Astrocyte (in vitro differentiated cells and primary cell): ENCODE measurements around the gene MRPL36. TPM values are rescaled to one million over a fixed set of nuclear protein-coding genes. Genes with fewer than 3 reads are reported as not detected.
A peak's percentile ranks its signal among the peaks of the same experiment; 100 is the strongest.

Experiments used
- DNase-seq: peaks from one replicate; pipeline ENCODE4 v3.0.0-alpha.2; 2010; ENCODE audit warnings: low read depth
- FAIRE-seq: peaks from 2 replicates; lab custom pipeline; 2011; peaks lifted over from hg19 to GRCh38; lab: Jason Lieb, UNC
- H2AFZ ChIP-seq: 2 replicates; pipeline ENCODE4 v1.6.0; 2012; ENCODE audit warnings: low read depth, low read length, inconsistent platforms
- H3K27ac ChIP-seq: 2 replicates; pipeline ENCODE4 v1.5.1; 2011; ENCODE audit warnings: low read depth, low read length, inconsistent platforms
- H3K27me3 ChIP-seq: 2 replicates; pipeline ENCODE4 v1.6.0; 2011; ENCODE audit warnings: low read length, inconsistent platforms; ENCODE audit not compliant: insufficient read depth
- H3K36me3 ChIP-seq: 2 replicates; pipeline ENCODE4 v1.5.1; 2011; ENCODE audit warnings: low read length, inconsistent platforms; ENCODE audit not compliant: insufficient read depth
- H3K4me1 ChIP-seq: 2 replicates; pipeline ENCODE4 v1.5.1; 2011; ENCODE audit warnings: low read length, inconsistent platforms; ENCODE audit not compliant: insufficient read depth
- H3K4me2 ChIP-seq: 2 replicates; pipeline ENCODE4 v1.6.0; 2012; ENCODE audit warnings: low read length, inconsistent platforms
- H3K4me3 ChIP-seq: 2 replicates; pipeline ENCODE4 v1.5.1; 2011; ENCODE audit warnings: low read depth, mild to moderate bottlenecking, low read length, inconsistent platforms; ENCODE audit not compliant: insufficient read depth
- H3K79me2 ChIP-seq: 2 replicates; pipeline ENCODE4 v1.6.0; 2012; ENCODE audit warnings: mild to moderate bottlenecking, low read length, inconsistent platforms; ENCODE audit not compliant: insufficient read depth
- H3K9ac ChIP-seq: 2 replicates; pipeline ENCODE4 v1.6.0; 2012; ENCODE audit warnings: mild to moderate bottlenecking, low read length, inconsistent platforms
- H3K9me3 ChIP-seq: 2 replicates; pipeline ENCODE4 v1.5.1; 2012; ENCODE audit warnings: low read depth, mild to moderate bottlenecking, low read length, inconsistent platforms; ENCODE audit not compliant: insufficient read depth
- H4K20me1 ChIP-seq: 2 replicates; pipeline ENCODE4 v1.6.0; 2012; ENCODE audit warnings: low read length, inconsistent platforms; ENCODE audit not compliant: insufficient read depth
- H3K27ac Mint-ChIP-seq: one replicate; pipeline ENCODE4 v1.8.0; 2021; ENCODE audit warnings: mild to moderate bottlenecking, mixed read lengths; ENCODE audit not compliant: unreplicated experiment
- H3K27me3 Mint-ChIP-seq: one replicate; pipeline ENCODE4 v1.8.0; 2021; ENCODE audit warnings: low read depth, mixed read lengths; ENCODE audit not compliant: unreplicated experiment
- H3K36me3 Mint-ChIP-seq: one replicate; pipeline ENCODE4 v1.8.0; 2021; ENCODE audit warnings: low read depth, mixed read lengths; ENCODE audit not compliant: unreplicated experiment
- H3K4me1 Mint-ChIP-seq: one replicate; pipeline ENCODE4 v1.8.0; 2021; ENCODE audit warnings: low read depth, mixed read lengths; ENCODE audit not compliant: unreplicated experiment
- H3K4me3 Mint-ChIP-seq: one replicate; pipeline ENCODE4 v1.8.0; 2021; ENCODE audit warnings: mild to moderate bottlenecking, moderate library complexity, mixed read lengths; ENCODE audit not compliant: unreplicated experiment
- H3K9me3 Mint-ChIP-seq: one replicate; pipeline ENCODE4 v1.8.0; 2021; ENCODE audit warnings: mild to moderate bottlenecking, mixed read lengths; ENCODE audit not compliant: unreplicated experiment
- EZH2 ChIP-seq: IDR thresholded peaks from 2 replicates; pipeline ENCODE4 v1.6.1; 2012; ENCODE audit warnings: mild to moderate bottlenecking, low read length, inconsistent platforms; ENCODE audit not compliant: insufficient read depth
- total RNA-seq: library from RNA; stranded (reverse); gene quantifications from 2 replicates; pipeline ENCODE4 v1.2.1, GENCODE V29; 2021
- TF ChIP-seq, protein P1 (sequence below): IDR thresholded peaks from 2 replicates; pipeline ENCODE4 v1.5.1; 2011; ENCODE audit warnings: low read depth, mild to moderate bottlenecking, inconsistent platforms, low read length, moderate library complexity; ENCODE audit not compliant: insufficient read depth

Gene MRPL36
- total RNA-seq, 1 donor from 2014 or later, result 72.2 TPM

DNA sequence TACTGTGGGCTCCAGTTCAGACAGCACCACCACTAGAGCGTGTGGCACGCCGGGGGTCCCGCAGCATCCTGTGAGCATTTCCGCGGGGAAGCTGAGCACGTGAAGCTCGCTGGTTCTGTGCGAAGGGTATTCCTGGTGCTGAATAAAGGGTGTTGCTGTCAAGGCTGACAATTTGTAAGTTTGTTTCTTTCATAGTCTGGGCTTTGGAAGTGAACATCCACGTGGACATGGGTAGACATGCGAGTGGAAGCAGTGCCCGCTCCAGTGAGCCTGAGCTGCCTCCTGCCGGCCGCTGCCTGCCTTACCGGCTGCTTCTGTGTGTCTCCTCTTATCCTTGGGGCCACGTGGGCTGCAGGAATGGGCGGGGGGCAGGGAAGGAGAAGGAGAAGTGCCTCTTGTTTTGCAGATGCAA, 16.2 kb upstream of the MRPL36 start:
- Histone ChIP-seq H2AFZ (no peak overlapping the region), H3K9ac (no peak overlapping the region), H3K4me3 (no peak overlapping the region), H3K27ac (no peak overlapping the region), H3K27me3 (no peaks in the 10 kb centered on the region), H3K79me2 (peaks cover 14% of the 10 kb centered on the region), H3K4me1 (no peaks in the 10 kb centered on the region), H3K9me3 (no peaks in the 10 kb centered on the region), H4K20me1 (peaks cover 19% of the 10 kb centered on the region), H3K36me3 (peaks cover 30% of the 10 kb centered on the region), H3K4me2 (no peak overlapping the region)
- no peak for FAIRE-seq
- Mint-ChIP-seq H3K9me3 (peaks cover 4% of the 10 kb centered on the region), H3K36me3 (peaks cover 52% of the 10 kb centered on the region), H3K27ac (peak overlapping the region; percentile 34), H3K4me3 (no peak overlapping the region), H3K4me1 (peaks cover 13% of the 10 kb centered on the region), H3K27me3 (no peaks in the 10 kb centered on the region)
- no peak for DNase-seq
- TF ChIP-seq, protein P1, sequence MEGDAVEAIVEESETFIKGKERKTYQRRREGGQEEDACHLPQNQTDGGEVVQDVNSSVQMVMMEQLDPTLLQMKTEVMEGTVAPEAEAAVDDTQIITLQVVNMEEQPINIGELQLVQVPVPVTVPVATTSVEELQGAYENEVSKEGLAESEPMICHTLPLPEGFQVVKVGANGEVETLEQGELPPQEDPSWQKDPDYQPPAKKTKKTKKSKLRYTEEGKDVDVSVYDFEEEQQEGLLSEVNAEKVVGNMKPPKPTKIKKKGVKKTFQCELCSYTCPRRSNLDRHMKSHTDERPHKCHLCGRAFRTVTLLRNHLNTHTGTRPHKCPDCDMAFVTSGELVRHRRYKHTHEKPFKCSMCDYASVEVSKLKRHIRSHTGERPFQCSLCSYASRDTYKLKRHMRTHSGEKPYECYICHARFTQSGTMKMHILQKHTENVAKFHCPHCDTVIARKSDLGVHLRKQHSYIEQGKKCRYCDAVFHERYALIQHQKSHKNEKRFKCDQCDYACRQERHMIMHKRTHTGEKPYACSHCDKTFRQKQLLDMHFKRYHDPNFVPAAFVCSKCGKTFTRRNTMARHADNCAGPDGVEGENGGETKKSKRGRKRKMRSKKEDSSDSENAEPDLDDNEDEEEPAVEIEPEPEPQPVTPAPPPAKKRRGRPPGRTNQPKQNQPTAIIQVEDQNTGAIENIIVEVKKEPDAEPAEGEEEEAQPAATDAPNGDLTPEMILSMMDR, result no peak
- TF ChIP-seq EZH2, result no peak

- peaks cover 32% of the 10 kb centered on the region for H3K36me3 ChIP-seq
Observed at GRCh38 chr5:1815071-1815786, 15.6 kb upstream of the MRPL36 start.

More at GRCh38 chr5:1815071-1815786, 15.6 kb upstream of the MRPL36 start:
- Histone ChIP-seq H2AFZ (no peak overlapping the region), H4K20me1 (peaks cover 19% of the 10 kb centered on the region), H3K4me1 (no peaks in the 10 kb centered on the region), H3K4me2 (no peak overlapping the region), H3K79me2 (peaks cover 20% of the 10 kb centered on the region), H3K27ac (no peak overlapping the region), H3K4me3 (no peak overlapping the region), H3K9ac (no peak overlapping the region), H3K9me3 (no peaks in the 10 kb centered on the region), H3K27me3 (no peaks in the 10 kb centered on the region)
- no peak overlapping the region for H3K4me3 Mint-ChIP-seq
- FAIRE-seq, result no peak
- no peaks in the 10 kb centered on the region for H3K27me3 Mint-ChIP-seq
- no peak for TF ChIP-seq EZH2
- TF ChIP-seq, protein P1, result no peak
- H3K36me3 Mint-ChIP-seq, result peaks cover 57% of the 10 kb centered on the region
- DNase-seq, result no peak
- H3K27ac Mint-ChIP-seq, result no peak overlapping the region
- H3K4me1 Mint-ChIP-seq, result peaks cover 13% of the 10 kb centered on the region
- H3K9me3 Mint-ChIP-seq, result peaks cover 4% of the 10 kb centered on the region
